Right lobe of liver (tissue), 4 donors: ENCODE measurements around the gene AARS2.

Experiments used
- POLR2A ChIP-seq: fragments of 450-650 bp; IDR thresholded peaks from one replicate; pipeline ENCODE4 v1.6.1; 2017; ENCODE audit warnings: antibody characterized with exemption, mild to moderate bottlenecking
- TF ChIP-seq, protein P1 (sequence below), 4 donors: fragments of 200-600 bp in 3 of 4; fragments of 450-650 bp in 1 of 4; IDR thresholded peaks; one replicate each; pipeline versions ENCODE4 v1.5.1 to v1.8.0; 2016 to 2022; ENCODE audit warnings: antibody characterized with exemption in 4 of 4, mild to moderate bottlenecking in 2 of 4
- donor health status: DM: no; HTN: no; CAD: no.
- donor health status: DM: no; HTN: no; CAD: no.
- donor health status: DM: no; HTN: yes; CAD: no.

DNA sequence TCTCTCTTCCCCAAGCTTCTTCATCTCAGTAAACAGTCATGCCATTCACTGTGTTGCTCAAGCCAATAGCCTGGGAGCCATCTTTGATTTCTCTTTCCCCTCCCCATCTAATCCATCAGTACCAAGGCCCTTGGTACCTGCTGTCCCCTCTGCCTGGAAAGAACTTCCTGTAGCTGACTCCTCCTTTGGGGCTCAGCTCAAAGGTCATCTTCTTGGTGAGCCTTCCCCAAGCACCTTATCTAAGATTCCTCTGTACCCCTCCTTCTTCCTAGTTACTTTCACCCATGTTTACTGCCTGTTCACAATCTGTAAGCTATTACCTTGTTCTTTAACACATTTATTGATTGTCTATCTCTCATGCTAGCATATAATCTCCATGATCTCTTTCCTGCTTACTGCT is 3.5 kb downstream of the AARS2 start:
- TF ChIP-seq, protein P1, sequence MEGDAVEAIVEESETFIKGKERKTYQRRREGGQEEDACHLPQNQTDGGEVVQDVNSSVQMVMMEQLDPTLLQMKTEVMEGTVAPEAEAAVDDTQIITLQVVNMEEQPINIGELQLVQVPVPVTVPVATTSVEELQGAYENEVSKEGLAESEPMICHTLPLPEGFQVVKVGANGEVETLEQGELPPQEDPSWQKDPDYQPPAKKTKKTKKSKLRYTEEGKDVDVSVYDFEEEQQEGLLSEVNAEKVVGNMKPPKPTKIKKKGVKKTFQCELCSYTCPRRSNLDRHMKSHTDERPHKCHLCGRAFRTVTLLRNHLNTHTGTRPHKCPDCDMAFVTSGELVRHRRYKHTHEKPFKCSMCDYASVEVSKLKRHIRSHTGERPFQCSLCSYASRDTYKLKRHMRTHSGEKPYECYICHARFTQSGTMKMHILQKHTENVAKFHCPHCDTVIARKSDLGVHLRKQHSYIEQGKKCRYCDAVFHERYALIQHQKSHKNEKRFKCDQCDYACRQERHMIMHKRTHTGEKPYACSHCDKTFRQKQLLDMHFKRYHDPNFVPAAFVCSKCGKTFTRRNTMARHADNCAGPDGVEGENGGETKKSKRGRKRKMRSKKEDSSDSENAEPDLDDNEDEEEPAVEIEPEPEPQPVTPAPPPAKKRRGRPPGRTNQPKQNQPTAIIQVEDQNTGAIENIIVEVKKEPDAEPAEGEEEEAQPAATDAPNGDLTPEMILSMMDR (IDR thresholded peaks at IDR 0.05), result no peak
- no peak for TF ChIP-seq POLR2A
